Stimulated activated CD8-positive, alpha-beta memory T cell treated with anti-CD3 and anti-CD28 coated beads, Interleukin-4, amount 100 ng/mL, for 4 hours (primary cell): ENCODE results near the gene RNF150.

Experiments
- DNase-seq, 2 donors: peaks; one replicate each; pipeline ENCODE4 v3.0.0-alpha.2; 2020; ENCODE audit warnings: low read depth in 2 of 2, low spot score in 1 of 2

The RNF150 gene

GRCh38 chr4:140986045-140986444, 147.2 kb downstream of the RNF150 start:
- no peak for DNase-seq

GRCh38 chr4:140982613-140983340, 150.5 kb downstream of the RNF150 start:
- DNase-seq = no peak

- DNase-seq = no peak
Observed at GRCh38 chr4:140980426-140981200, 152.7 kb downstream of the RNF150 start.

- no peak for DNase-seq
Observed at GRCh38 chr4:140976768-140977167, 156.5 kb downstream of the RNF150 start.

GRCh38 chr4:140971077-140971792, 162.0 kb downstream of the RNF150 start:
- DNase-seq = no peak

- no peak for DNase-seq
Observed at GRCh38 chr4:140969296-140969695, 164.0 kb downstream of the RNF150 start.

GRCh38 chr4:140968371-140968770, 164.9 kb downstream of the RNF150 start:
- no peak for DNase-seq

GRCh38 chr4:140963883-140964282, 169.4 kb downstream of the RNF150 start:
- no peak for DNase-seq

GRCh38 chr4:140955641-140956040, 177.6 kb downstream of the RNF150 start:
- DNase-seq = no peak

- DNase-seq = no peak
Observed at GRCh38 chr4:140952717-140953116, 180.6 kb downstream of the RNF150 start.

GRCh38 chr4:140947506-140947905, 185.8 kb downstream of the RNF150 start:
- DNase-seq = no peak

- DNase-seq = no peak
Observed at GRCh38 chr4:140945106-140945505, 188.2 kb downstream of the RNF150 start.

GRCh38 chr4:140944572-140944971, 188.7 kb downstream of the RNF150 start:
- DNase-seq = no peak

- no peak for DNase-seq
Observed at GRCh38 chr4:140944199-140944515, 189.1 kb downstream of the RNF150 start.

GRCh38 chr4:140943486-140944198, 189.6 kb downstream of the RNF150 start:
- DNase-seq = no peak

- DNase-seq = no peak
Observed at GRCh38 chr4:140940589-140940988, 192.7 kb downstream of the RNF150 start.

GRCh38 chr4:140937866-140938265, 195.4 kb downstream of the RNF150 start:
- DNase-seq = no peak

- no peak for DNase-seq
Observed at GRCh38 chr4:140935254-140935653, 198.0 kb downstream of the RNF150 start.

GRCh38 chr4:140932501-140933045, 200.7 kb downstream of the RNF150 start:
- DNase-seq = no peak

- DNase-seq = no peak
Observed at GRCh38 chr4:140931911-140932310, 201.4 kb downstream of the RNF150 start.

GRCh38 chr4:140930557-140930956, 202.7 kb downstream of the RNF150 start:
- no peak for DNase-seq
